ENCODE measurements around the gene B9D1. TPM values are rescaled to one million over a fixed set of nuclear protein-coding genes. Genes with fewer than 3 reads are reported as not detected.

Gene B9D1
- total RNA-seq, 2 donors from 2014 or later, result 10.4 to 53.4 TPM

GRCh38 chr17:19391432-19391831 lies 28.9 kb upstream of the B9D1 start:
- DNase-seq, result peak in 1 of 4 donors; percentile 2
- no peak overlapping the region for H3K27ac ChIP-seq

GRCh38 chr17:19390951-19391350 lies 28.4 kb upstream of the B9D1 start:
- ATAC-seq (no peak), DNase-seq (peak in 1 of 4 donors; percentile 2)
- H3K4me1 ChIP-seq, result no peaks in the 10 kb centered on the region
- no peaks in the 10 kb centered on the region for H3K27me3 ChIP-seq
- H3K4me3 ChIP-seq, result no peak overlapping the region
- WGBS, 2 donors, result 72 to 88% methylated on average over 2 of the region's 2 CpGs
- H3K27ac ChIP-seq, result no peak overlapping the region
- no peaks in the 10 kb centered on the region for H3K36me3 ChIP-seq (replicated peaks in 1 of 2; ENCODE audit: insufficient read depth in 1 of 2, low read depth in 2 of 2)
- H3K9me3 ChIP-seq, result no peaks in the 10 kb centered on the region
- intact Hi-C loops (cut with DNase I), result no loop called here
- TF ChIP-seq POLR2A (IDR thresholded peaks at IDR 0.05) (no peak), CTCF (IDR thresholded peaks at IDR 0.05) (no peak)

More at GRCh38 chr17:19391432-19391831, 28.9 kb upstream of the B9D1 start:
- intact Hi-C loops (cut with DNase I), result no loop called here
- Histone ChIP-seq H3K4me1 (no peaks in the 10 kb centered on the region), H3K27me3 (no peaks in the 10 kb centered on the region), H3K36me3 (replicated peaks in 1 of 2; ENCODE audit: insufficient read depth in 1 of 2, low read depth in 2 of 2) (no peaks in the 10 kb centered on the region), H3K4me3 (no peak overlapping the region), H3K9me3 (no peaks in the 10 kb centered on the region)
- WGBS, 2 donors, result 74 to 88% methylated on average over 7 of the region's 7 CpGs
- ATAC-seq, result no peak
- TF ChIP-seq POLR2A (IDR thresholded peaks at IDR 0.05) (no peak), CTCF (IDR thresholded peaks at IDR 0.05) (no peak)

- Histone ChIP-seq H3K27ac (no peak overlapping the region), H3K4me3 (no peak overlapping the region), H3K9me3 (no peaks in the 10 kb centered on the region), H3K4me1 (no peaks in the 10 kb centered on the region), H3K36me3 (replicated peaks in 1 of 2; ENCODE audit: insufficient read depth in 1 of 2, low read depth in 2 of 2) (no peaks in the 10 kb centered on the region), H3K27me3 (no peaks in the 10 kb centered on the region)
- ATAC-seq, result no peak
- intact Hi-C loops (cut with DNase I), result no loop called here
- WGBS, 2 donors, result 77 to 84% methylated on average over 5 of the region's 5 CpGs
- TF ChIP-seq POLR2A (IDR thresholded peaks at IDR 0.05) (no peak), CTCF (IDR thresholded peaks at IDR 0.05) (no peak)
- DNase-seq, result peak in 1 of 4 donors; percentile 16
Observed at GRCh38 chr17:19388791-19389785, 26.6 kb upstream of the B9D1 start.

GRCh38 chr17:19387921-19388521 lies 25.5 kb upstream of the B9D1 start:
- intact Hi-C loops (cut with DNase I), result no loop called here
- Histone ChIP-seq H3K27me3 (no peaks in the 10 kb centered on the region), H3K36me3 (replicated peaks in 1 of 2; ENCODE audit: insufficient read depth in 1 of 2, low read depth in 2 of 2) (peaks cover 0 to 6% of the 10 kb centered on the region in 2 donors), H3K9me3 (no peaks in the 10 kb centered on the region), H3K4me1 (no peaks in the 10 kb centered on the region), H3K27ac (peak overlapping the region in 3 of 4 donors; percentile 34 to 54 (median 54)), H3K4me3 (no peak overlapping the region)
- TF ChIP-seq POLR2A (IDR thresholded peaks at IDR 0.05), result no peak
- no peak for TF ChIP-seq CTCF (IDR thresholded peaks at IDR 0.05)
- ATAC-seq (peak; percentile 32), DNase-seq (peak in 2 of 4 donors; percentile 20 to 26)
- 56 to 75% methylated on average over 2 of the region's 2 CpGs for WGBS, 2 donors
